HEK293T (cell line): ENCODE results near the gene PFKFB2.
A peak's percentile ranks its signal among the peaks of the same experiment; 100 is the strongest.

Experiments used
- CTCF ChIA-PET: fragments of 350-600 bp; formaldehyde crosslinking; extraction: SDS; loops from one replicate; lab custom pipeline; 2021; ENCODE audit warnings: antibody characterized with exemption, inconsistent platforms; lab: Yijun Ruan, JAX
- POLR2A ChIA-PET: fragments of 350-600 bp; formaldehyde crosslinking; extraction: SDS; loops from one replicate; lab custom pipeline; 2020; ENCODE audit warnings: antibody characterized with exemption, inconsistent platforms; lab: Yijun Ruan, JAX
- DNase-seq: peaks from one replicate; pipeline ENCODE4 v3.0.0; 2012; ENCODE audit warnings: mixed read lengths; ENCODE audit errors: extremely low spot score
- ARNT ChIP-seq: fragments of 450-650 bp; IDR thresholded peaks from 2 replicates; pipeline ENCODE4 v1.6.1; 2017; ENCODE audit warnings: mild to moderate bottlenecking
- BHLHE40 ChIP-seq: fragments of 450-650 bp; IDR thresholded peaks from 2 replicates; pipeline ENCODE4 v1.6.1; 2016; ENCODE audit warnings: mild to moderate bottlenecking, moderate library complexity, borderline replicate concordance
- CTBP1 ChIP-seq: fragments of 450-650 bp; IDR thresholded peaks from 2 replicates; pipeline ENCODE4 v1.6.1; 2016; ENCODE audit warnings: borderline replicate concordance
- ELF4 ChIP-seq: fragments of 450-650 bp; IDR thresholded peaks from 2 replicates; pipeline ENCODE4 v1.6.1; 2017; ENCODE audit warnings: antibody characterized with exemption
- FOXA1 ChIP-seq: fragments of 450-650 bp; IDR thresholded peaks from 2 replicates; pipeline ENCODE4 v1.6.1; 2016; ENCODE audit warnings: mild to moderate bottlenecking
- FOXK2 ChIP-seq: fragments of 450-650 bp; IDR thresholded peaks from 2 replicates; pipeline ENCODE4 v1.6.1; 2016; ENCODE audit warnings: mild to moderate bottlenecking
- FOXM1 ChIP-seq: fragments of 450-650 bp; IDR thresholded peaks from 2 replicates; pipeline ENCODE4 v1.6.1; 2017; ENCODE audit warnings: mild to moderate bottlenecking, borderline replicate concordance
- HDGF ChIP-seq: fragments of 450-650 bp; IDR thresholded peaks from 2 replicates; pipeline ENCODE4 v1.6.1; 2017; ENCODE audit warnings: antibody characterized with exemption, borderline replicate concordance
- L3MBTL2 ChIP-seq: fragments of 450-650 bp; conservative IDR thresholded peaks from 2 replicates; pipeline ENCODE4 v1.6.1; 2016; ENCODE audit warnings: mild to moderate bottlenecking
- LEF1 ChIP-seq: fragments of 450-650 bp; IDR thresholded peaks from 2 replicates; pipeline ENCODE4 v1.6.1; 2017; ENCODE audit warnings: mild to moderate bottlenecking, borderline replicate concordance
- NFRKB ChIP-seq: fragments of 450-650 bp; IDR thresholded peaks from 2 replicates; pipeline ENCODE4 v1.6.1; 2016; ENCODE audit warnings: mild to moderate bottlenecking, moderate library complexity
- PKNOX1 ChIP-seq: fragments of 450-650 bp; IDR thresholded peaks from 2 replicates; pipeline ENCODE4 v1.6.1; 2016
- SP1 ChIP-seq: fragments of 450-650 bp; IDR thresholded peaks from 2 replicates; pipeline ENCODE4 v1.6.1; 2017
- SUZ12 ChIP-seq: fragments of 450-650 bp; IDR thresholded peaks from 2 replicates; pipeline ENCODE4 v1.6.1; 2016; ENCODE audit warnings: mild to moderate bottlenecking
- TARDBP ChIP-seq: fragments of 450-650 bp; IDR thresholded peaks from 2 replicates; pipeline ENCODE4 v1.6.1; 2016
- ZNF384 ChIP-seq: fragments of 450-650 bp; IDR thresholded peaks from 2 replicates; pipeline ENCODE4 v1.6.1; 2016

The PFKFB2 gene

GRCh38 chr1:207076181-207076955 is 23.3 kb downstream of the PFKFB2 start:
- POLR2A ChIA-PET: interaction anchor here (1.6 kb wide), 1 partner anchor 23 kb away, joined by 8 read pairs; the partner anchor contains the start of gene PFKFB2
- DNase-seq: no peak
- TF ChIP-seq ZNF384: no peak
- TF ChIP-seq L3MBTL2: no peak
- TF ChIP-seq CTBP1: no peak
- no peak for TF ChIP-seq ARNT
- TF ChIP-seq LEF1: no peak
- no peak for TF ChIP-seq NFRKB
- TF ChIP-seq PKNOX1: no peak
- TF ChIP-seq HDGF: no peak
- TF ChIP-seq FOXK2: no peak
- no peak for TF ChIP-seq FOXA1
- TF ChIP-seq SP1: no peak
- TF ChIP-seq SUZ12: no peak
- TF ChIP-seq TARDBP: no peak
- CTCF ChIA-PET: interaction anchor here (0.9 to 1.2 kb wide), 2 partner anchors 143 to 329 kb away, joined by 3 to 5 read pairs; no protein-coding TSS in a partner anchor

GRCh38 chr1:207077012-207077411 is 23.9 kb downstream of the PFKFB2 start:
- POLR2A ChIA-PET: interaction anchor here (1.6 kb wide), 1 partner anchor 24 kb away, joined by 8 read pairs; the partner anchor contains the start of gene PFKFB2
- no peak for TF ChIP-seq TARDBP
- TF ChIP-seq BHLHE40: no peak
- no peak for TF ChIP-seq FOXM1
- no peak for DNase-seq
- CTCF ChIA-PET: no interaction called here

GRCh38 chr1:207077470-207078377 is 24.6 kb downstream of the PFKFB2 start:
- peak; percentile 78 for DNase-seq
- ChIA-PET POLR2A (interaction anchor here (1.6 kb wide), 1 partner anchor 25 kb away, joined by 8 read pairs; the partner anchor contains the start of gene PFKFB2), CTCF (no interaction called here)
- no peak for TF ChIP-seq ARNT
- no peak for TF ChIP-seq LEF1
- no peak for TF ChIP-seq FOXA1
- no peak for TF ChIP-seq FOXK2

- POLR2A ChIA-PET: interaction anchor here (1.2 kb wide), 1 partner anchor 26 kb away, joined by 6 read pairs; the partner anchor contains the start of gene PFKFB2
- TF ChIP-seq FOXA1 (no peak), ARNT (no peak), PKNOX1 (no peak), L3MBTL2 (no peak), CTBP1 (no peak), HDGF (no peak), LEF1 (no peak), TARDBP (no peak), BHLHE40 (no peak)
- DNase-seq: no peak
- CTCF ChIA-PET: no interaction called here
Observed at GRCh38 chr1:207078578-207079132, 25.6 kb downstream of the PFKFB2 start.

- CTCF ChIA-PET: interaction anchor here (1.5 kb wide), 1 partner anchor 27 kb away, joined by 3 read pairs; the partner anchor contains the start of gene PFKFB2
- DNase-seq: no peak
- no peak for TF ChIP-seq FOXA1
- TF ChIP-seq HDGF: no peak
- TF ChIP-seq SUZ12: no peak
- no peak for TF ChIP-seq ELF4
- no peak for TF ChIP-seq FOXK2
- TF ChIP-seq ZNF384: no peak
- TF ChIP-seq LEF1: no peak
- no peak for TF ChIP-seq TARDBP
- TF ChIP-seq NFRKB: no peak
- TF ChIP-seq ARNT: no peak
- TF ChIP-seq PKNOX1: no peak
- no peak for TF ChIP-seq L3MBTL2
- no peak for TF ChIP-seq FOXM1
- no peak for TF ChIP-seq BHLHE40
- no peak for TF ChIP-seq CTBP1
- no peak for TF ChIP-seq SP1
- POLR2A ChIA-PET: no interaction called here
Observed at GRCh38 chr1:207079706-207080241, 26.7 kb downstream of the PFKFB2 start.
